ENCODE measurements around the gene TFDP1.

DNA sequence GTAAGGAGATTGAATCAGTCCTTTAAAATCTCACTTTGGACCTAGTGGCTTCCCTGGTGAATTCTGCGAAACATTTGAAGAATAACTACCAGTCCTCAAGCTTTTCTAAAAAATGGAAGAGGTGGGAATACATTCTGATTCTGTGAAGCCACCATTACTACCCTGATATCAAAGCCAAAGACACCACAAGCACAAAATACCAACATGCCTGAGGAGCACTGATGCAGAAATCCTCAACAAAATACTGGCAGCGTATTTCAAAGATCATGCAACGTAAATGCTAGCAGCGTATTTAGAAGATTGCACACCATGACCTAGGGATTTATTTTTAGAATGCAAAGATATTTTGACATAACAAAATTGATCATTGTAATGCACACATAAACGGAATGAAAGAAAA, 59.0 kb downstream of the TFDP1 start:
- no peak for TF ChIP-seq YY1 (IDR thresholded peaks at IDR 0.05; ENCODE audit: low read depth)
- TF ChIP-seq SIN3A (IDR thresholded peaks at IDR 0.05; ENCODE audit: borderline replicate concordance, low read depth, low read length), result no peak
- TF ChIP-seq, protein P1, sequence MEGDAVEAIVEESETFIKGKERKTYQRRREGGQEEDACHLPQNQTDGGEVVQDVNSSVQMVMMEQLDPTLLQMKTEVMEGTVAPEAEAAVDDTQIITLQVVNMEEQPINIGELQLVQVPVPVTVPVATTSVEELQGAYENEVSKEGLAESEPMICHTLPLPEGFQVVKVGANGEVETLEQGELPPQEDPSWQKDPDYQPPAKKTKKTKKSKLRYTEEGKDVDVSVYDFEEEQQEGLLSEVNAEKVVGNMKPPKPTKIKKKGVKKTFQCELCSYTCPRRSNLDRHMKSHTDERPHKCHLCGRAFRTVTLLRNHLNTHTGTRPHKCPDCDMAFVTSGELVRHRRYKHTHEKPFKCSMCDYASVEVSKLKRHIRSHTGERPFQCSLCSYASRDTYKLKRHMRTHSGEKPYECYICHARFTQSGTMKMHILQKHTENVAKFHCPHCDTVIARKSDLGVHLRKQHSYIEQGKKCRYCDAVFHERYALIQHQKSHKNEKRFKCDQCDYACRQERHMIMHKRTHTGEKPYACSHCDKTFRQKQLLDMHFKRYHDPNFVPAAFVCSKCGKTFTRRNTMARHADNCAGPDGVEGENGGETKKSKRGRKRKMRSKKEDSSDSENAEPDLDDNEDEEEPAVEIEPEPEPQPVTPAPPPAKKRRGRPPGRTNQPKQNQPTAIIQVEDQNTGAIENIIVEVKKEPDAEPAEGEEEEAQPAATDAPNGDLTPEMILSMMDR (IDR thresholded peaks at IDR 0.05), result no peak
- TF ChIP-seq EZH2phosphoT487 (IDR thresholded peaks at IDR 0.05; ENCODE audit: borderline replicate concordance, low read depth), result no peak
- TF ChIP-seq MEF2A (IDR thresholded peaks at IDR 0.05; ENCODE audit: borderline replicate concordance, low read depth), result no peak
- TF ChIP-seq EP300 (IDR thresholded peaks at IDR 0.05; ENCODE audit: borderline replicate concordance in 1 of 2, low read depth in 1 of 2, low read length in 1 of 2), result no peak
- TF ChIP-seq TCF12 (IDR thresholded peaks at IDR 0.05), result no peak
- TF ChIP-seq REST (IDR thresholded peaks at IDR 0.05; ENCODE audit: low read depth, low read length), result no peak
- TF ChIP-seq TAF1 (IDR thresholded peaks at IDR 0.05; ENCODE audit: borderline replicate concordance, low read depth, low read length), result no peak
- TF ChIP-seq, protein P2, sequence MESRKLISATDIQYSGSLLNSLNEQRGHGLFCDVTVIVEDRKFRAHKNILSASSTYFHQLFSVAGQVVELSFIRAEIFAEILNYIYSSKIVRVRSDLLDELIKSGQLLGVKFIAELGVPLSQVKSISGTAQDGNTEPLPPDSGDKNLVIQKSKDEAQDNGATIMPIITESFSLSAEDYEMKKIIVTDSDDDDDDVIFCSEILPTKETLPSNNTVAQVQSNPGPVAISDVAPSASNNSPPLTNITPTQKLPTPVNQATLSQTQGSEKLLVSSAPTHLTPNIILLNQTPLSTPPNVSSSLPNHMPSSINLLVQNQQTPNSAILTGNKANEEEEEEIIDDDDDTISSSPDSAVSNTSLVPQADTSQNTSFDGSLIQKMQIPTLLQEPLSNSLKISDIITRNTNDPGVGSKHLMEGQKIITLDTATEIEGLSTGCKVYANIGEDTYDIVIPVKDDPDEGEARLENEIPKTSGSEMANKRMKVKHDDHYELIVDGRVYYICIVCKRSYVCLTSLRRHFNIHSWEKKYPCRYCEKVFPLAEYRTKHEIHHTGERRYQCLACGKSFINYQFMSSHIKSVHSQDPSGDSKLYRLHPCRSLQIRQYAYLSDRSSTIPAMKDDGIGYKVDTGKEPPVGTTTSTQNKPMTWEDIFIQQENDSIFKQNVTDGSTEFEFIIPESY (IDR thresholded peaks at IDR 0.05; ENCODE audit: borderline replicate concordance, low read depth), result no peak
- TF ChIP-seq MXI1 (IDR thresholded peaks at IDR 0.05; ENCODE audit: low read depth, low read length), result no peak
- no peak for TF ChIP-seq CHD2 (IDR thresholded peaks at IDR 0.05; ENCODE audit: low read length, partially characterized antibody)
- no peak for TF ChIP-seq JUND (IDR thresholded peaks at IDR 0.05)
- TF ChIP-seq MAX (IDR thresholded peaks at IDR 0.05; ENCODE audit: low read depth), result no peak

All from SK-N-SH (cell line).